HEK293 (cell line): ENCODE results near the gene C2orf76.

Experiments used
- CTCF ChIA-PET: fragments of 350-600 bp; formaldehyde crosslinking; extraction: SDS; loops from one replicate; lab custom pipeline; 2021; ENCODE audit warnings: antibody characterized with exemption; lab: Yijun Ruan, JAX
- POLR2A ChIA-PET: fragments of 300-600 bp; formaldehyde crosslinking; extraction: SDS; loops from one replicate; lab custom pipeline; 2020; ENCODE audit warnings: antibody characterized with exemption, inconsistent platforms; lab: Yijun Ruan, JAX
- H3K27ac ChIP-seq: fragments of 200-500 bp; sonication (Bioruptor generic); 2 replicates; pipeline ENCODE4 v1.5.1; 2014; ENCODE audit warnings: low read depth, low read length, control low read depth, inconsistent platforms; ENCODE audit errors: extremely low read depth
- H3K36me3 ChIP-seq, 2 experiments: fragments of 200-500 bp in 1 of 2; sonication (Bioruptor generic) in 1 of 2; 1 replicate in 1 of 2; 2 replicates in 1 of 2; pipeline ENCODE4 v1.5.1; 2014 to 2017; ENCODE audit warnings: inconsistent platforms in 2 of 2, low read length in 2 of 2; ENCODE audit not compliant: control insufficient read depth in 2 of 2, insufficient read depth in 1 of 2
- H3K4me1 ChIP-seq: fragments of 200-500 bp; sonication (Bioruptor generic); 2 replicates; pipeline ENCODE4 v1.5.1; 2014; ENCODE audit warnings: mild to moderate bottlenecking, low read length, inconsistent platforms; ENCODE audit not compliant: control insufficient read depth, insufficient read depth
- H3K4me3 ChIP-seq: 2 replicates; pipeline ENCODE4 v1.5.1; 2011; ENCODE audit warnings: low read depth, mild to moderate bottlenecking, control low read depth, low read length, moderate library complexity
- H3K9me3 ChIP-seq: fragments of 200-500 bp; sonication (Bioruptor generic); 2 replicates; pipeline ENCODE4 v1.5.1; 2014; ENCODE audit warnings: low read depth, low read length, inconsistent platforms; ENCODE audit not compliant: control insufficient read depth, insufficient read depth
- BCL11A ChIP-seq: fragments of 450-650 bp; formaldehyde crosslinking; IDR thresholded peaks from 2 replicates; pipeline ENCODE4 v1.5.1; 2016; ENCODE audit warnings: low read depth, missing biosample characterization, missing genetic modification characterization
- BCL11B ChIP-seq: fragments of 450-650 bp; formaldehyde crosslinking; IDR thresholded peaks from 2 replicates; pipeline ENCODE4 v1.5.1; 2016; ENCODE audit warnings: low read depth, missing biosample characterization, missing genetic modification characterization
- OSR2 ChIP-seq: fragments of 450-650 bp; formaldehyde crosslinking; IDR thresholded peaks from 2 replicates; pipeline ENCODE4 v1.5.1; 2016; ENCODE audit warnings: missing biosample characterization, missing genetic modification characterization
- RBAK ChIP-seq: fragments of 450-650 bp; formaldehyde crosslinking; IDR thresholded peaks from 2 replicates; pipeline ENCODE4 v1.5.1; 2016; ENCODE audit warnings: missing biosample characterization, missing genetic modification characterization
- SCRT2 ChIP-seq: fragments of 450-650 bp; formaldehyde crosslinking; IDR thresholded peaks from 2 replicates; pipeline ENCODE4 v1.5.1; 2016; ENCODE audit warnings: missing biosample characterization, missing genetic modification characterization
- ZNF19 ChIP-seq: fragments of 450-650 bp; formaldehyde crosslinking; IDR thresholded peaks from 2 replicates; pipeline ENCODE4; 2016; ENCODE audit warnings: missing biosample characterization, missing genetic modification characterization, low read depth
- ZNF596 ChIP-seq: fragments of 450-650 bp; IDR thresholded peaks from 2 replicates; pipeline ENCODE4 v1.5.0; 2018; ENCODE audit warnings: missing biosample characterization, mild to moderate bottlenecking, missing genetic modification characterization, moderate library complexity
- ZNF837 ChIP-seq: fragments of 450-650 bp; formaldehyde crosslinking; IDR thresholded peaks from 2 replicates; pipeline ENCODE4 v1.5.1; 2016; ENCODE audit warnings: missing biosample characterization, missing genetic modification characterization
- TF ChIP-seq, protein P1 (sequence below): fragments of 450-650 bp; formaldehyde crosslinking; IDR thresholded peaks from 2 replicates; pipeline ENCODE4 v1.5.1; 2016; ENCODE audit warnings: missing biosample characterization, missing genetic modification characterization
- TF ChIP-seq, protein P2 (sequence below): fragments of 450-650 bp; formaldehyde crosslinking; IDR thresholded peaks from 2 replicates; pipeline ENCODE4 v1.5.1; 2016; ENCODE audit warnings: missing biosample characterization, missing genetic modification characterization
- TF ChIP-seq, protein P3 (sequence below): fragments of 450-650 bp; formaldehyde crosslinking; IDR thresholded peaks from 2 replicates; pipeline ENCODE4 v1.5.1; 2016; ENCODE audit warnings: missing biosample characterization, missing genetic modification characterization
- TF ChIP-seq, protein P4 (sequence below): fragments of 450-650 bp; formaldehyde crosslinking; IDR thresholded peaks from 2 replicates; pipeline ENCODE4 v1.5.1; 2016; ENCODE audit warnings: missing biosample characterization, missing genetic modification characterization
- TF ChIP-seq, protein P5 (sequence below): fragments of 450-650 bp; formaldehyde crosslinking; IDR thresholded peaks from 2 replicates; pipeline ENCODE4 v1.5.1; 2016; ENCODE audit warnings: missing biosample characterization, missing genetic modification characterization, low read depth
- TF ChIP-seq, protein P6 (sequence below): fragments of 450-650 bp; formaldehyde crosslinking; IDR thresholded peaks from 2 replicates; pipeline ENCODE4; 2016; ENCODE audit warnings: missing biosample characterization, missing genetic modification characterization

The C2orf76 gene

DNA sequence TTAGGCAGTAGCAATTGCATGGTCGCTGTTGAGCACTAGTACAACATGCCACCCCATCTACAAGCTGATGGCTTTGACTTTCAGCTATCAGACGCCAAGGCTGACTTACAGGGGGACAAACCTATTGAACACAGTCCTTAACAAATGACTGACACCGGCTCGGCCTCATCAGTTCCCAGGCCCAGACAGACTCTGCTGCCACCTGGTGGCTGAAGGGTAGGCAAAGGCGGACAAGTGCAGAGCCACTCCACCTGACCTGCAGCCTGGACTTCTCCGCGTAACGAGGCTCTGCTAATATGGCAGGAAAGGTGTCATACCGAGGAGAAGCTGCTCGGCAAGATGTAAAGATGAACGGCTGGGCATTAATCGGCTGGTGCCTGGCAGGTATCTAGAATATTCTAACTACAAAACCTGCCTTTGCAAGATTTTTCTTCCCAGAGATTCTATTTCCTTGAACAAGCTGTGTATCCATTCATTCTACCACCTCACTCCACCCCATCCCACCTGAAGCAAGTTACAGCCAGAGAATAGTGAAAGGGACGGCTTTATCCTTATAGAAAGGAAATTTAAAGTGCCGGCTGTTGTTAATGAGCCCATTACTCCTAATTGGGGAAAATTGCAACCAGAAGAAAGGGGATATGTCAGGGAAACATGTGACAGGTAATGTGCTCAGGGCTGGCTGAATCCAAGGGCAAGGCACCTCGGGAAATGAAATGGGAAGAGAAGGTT lies 75.6 kb downstream of the C2orf76 start (continued):
- TF ChIP-seq, protein P1, sequence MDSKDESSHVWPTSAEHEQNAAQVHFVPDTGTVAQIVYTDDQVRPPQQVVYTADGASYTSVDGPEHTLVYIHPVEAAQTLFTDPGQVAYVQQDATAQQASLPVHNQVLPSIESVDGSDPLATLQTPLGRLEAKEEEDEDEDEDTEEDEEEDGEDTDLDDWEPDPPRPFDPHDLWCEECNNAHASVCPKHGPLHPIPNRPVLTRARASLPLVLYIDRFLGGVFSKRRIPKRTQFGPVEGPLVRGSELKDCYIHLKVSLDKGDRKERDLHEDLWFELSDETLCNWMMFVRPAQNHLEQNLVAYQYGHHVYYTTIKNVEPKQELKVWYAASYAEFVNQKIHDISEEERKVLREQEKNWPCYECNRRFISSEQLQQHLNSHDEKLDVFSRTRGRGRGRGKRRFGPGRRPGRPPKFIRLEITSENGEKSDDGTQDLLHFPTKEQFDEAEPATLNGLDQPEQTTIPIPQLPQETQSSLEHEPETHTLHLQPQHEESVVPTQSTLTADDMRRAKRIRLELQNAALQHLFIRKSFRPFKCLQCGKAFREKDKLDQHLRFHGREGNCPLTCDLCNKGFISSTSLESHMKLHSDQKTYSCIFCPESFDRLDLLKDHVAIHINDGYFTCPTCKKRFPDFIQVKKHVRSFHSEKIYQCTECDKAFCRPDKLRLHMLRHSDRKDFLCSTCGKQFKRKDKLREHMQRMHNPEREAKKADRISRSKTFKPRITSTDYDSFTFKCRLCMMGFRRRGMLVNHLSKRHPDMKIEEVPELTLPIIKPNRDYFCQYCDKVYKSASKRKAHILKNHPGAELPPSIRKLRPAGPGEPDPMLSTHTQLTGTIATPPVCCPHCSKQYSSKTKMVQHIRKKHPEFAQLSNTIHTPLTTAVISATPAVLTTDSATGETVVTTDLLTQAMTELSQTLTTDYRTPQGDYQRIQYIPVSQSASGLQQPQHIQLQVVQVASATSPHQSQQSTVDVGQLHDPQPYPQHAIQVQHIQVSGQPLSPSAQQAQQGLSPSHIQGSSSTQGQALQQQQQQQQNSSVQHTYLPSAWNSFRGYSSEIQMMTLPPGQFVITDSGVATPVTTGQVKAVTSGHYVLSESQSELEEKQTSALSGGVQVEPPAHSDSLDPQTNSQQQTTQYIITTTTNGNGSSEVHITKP, result no peak
- TF ChIP-seq, protein P2, sequence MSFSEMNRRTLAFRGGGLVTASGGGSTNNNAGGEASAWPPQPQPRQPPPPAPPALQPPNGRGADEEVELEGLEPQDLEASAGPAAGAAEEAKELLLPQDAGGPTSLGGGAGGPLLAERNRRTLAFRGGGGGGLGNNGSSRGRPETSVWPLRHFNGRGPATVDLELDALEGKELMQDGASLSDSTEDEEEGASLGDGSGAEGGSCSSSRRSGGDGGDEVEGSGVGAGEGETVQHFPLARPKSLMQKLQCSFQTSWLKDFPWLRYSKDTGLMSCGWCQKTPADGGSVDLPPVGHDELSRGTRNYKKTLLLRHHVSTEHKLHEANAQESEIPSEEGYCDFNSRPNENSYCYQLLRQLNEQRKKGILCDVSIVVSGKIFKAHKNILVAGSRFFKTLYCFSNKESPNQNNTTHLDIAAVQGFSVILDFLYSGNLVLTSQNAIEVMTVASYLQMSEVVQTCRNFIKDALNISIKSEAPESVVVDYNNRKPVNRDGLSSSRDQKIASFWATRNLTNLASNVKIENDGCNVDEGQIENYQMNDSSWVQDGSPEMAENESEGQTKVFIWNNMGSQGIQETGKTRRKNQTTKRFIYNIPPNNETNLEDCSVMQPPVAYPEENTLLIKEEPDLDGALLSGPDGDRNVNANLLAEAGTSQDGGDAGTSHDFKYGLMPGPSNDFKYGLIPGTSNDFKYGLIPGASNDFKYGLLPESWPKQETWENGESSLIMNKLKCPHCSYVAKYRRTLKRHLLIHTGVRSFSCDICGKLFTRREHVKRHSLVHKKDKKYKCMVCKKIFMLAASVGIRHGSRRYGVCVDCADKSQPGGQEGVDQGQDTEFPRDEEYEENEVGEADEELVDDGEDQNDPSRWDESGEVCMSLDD (tag by site-specific recombination), result no peak
- no peak for TF ChIP-seq SCRT2
- no peak for TF ChIP-seq ZNF837
- TF ChIP-seq OSR2 (tag by site-specific recombination), result no peak
- no peak for TF ChIP-seq ZNF596 (tag by site-specific recombination)
- TF ChIP-seq, all 188 proteins: peak for 0

DNA sequence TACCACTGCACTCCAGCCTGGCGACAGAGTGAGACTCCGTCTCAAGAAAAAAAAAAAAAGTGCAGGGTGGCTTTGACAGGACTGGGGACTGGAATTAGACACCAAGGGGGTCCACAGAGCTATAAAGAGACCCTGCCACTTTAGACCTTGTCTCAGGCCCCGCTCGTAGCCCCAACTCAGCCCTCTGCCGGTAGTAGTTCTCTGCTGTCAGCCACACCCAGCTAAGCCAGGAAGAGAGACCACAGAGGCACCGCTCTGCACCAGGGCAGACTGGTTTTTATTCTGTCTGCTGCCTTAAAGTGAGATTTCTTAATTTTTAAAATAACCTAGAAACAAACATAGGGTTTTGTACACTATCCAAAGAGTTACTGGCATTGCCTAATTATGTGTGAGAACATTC lies 77.0 kb downstream of the C2orf76 start:
- ChIA-PET CTCF (interaction anchor here (0.6 to 3.4 kb wide), 5 partner anchors 8 to 1583 kb away, joined by 3 to 33 read pairs (median 5); no protein-coding TSS in a partner anchor), POLR2A (no interaction called here)
- Histone ChIP-seq H3K36me3 (no peaks in the 10 kb centered on the region), H3K9me3 (no peaks in the 10 kb centered on the region), H3K27ac (no peak overlapping the region)
- TF ChIP-seq, protein P3, sequence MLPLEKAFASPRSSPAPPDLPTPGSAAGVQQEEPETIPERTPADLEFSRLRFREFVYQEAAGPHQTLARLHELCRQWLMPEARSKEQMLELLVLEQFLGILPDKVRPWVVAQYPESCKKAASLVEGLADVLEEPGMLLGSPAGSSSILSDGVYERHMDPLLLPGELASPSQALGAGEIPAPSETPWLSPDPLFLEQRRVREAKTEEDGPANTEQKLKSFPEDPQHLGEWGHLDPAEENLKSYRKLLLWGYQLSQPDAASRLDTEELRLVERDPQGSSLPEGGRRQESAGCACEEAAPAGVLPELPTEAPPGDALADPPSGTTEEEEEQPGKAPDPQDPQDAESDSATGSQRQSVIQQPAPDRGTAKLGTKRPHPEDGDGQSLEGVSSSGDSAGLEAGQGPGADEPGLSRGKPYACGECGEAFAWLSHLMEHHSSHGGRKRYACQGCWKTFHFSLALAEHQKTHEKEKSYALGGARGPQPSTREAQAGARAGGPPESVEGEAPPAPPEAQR (tag by site-specific recombination), result no peak
- no peak for TF ChIP-seq ZNF19 (tag by site-specific recombination)
- TF ChIP-seq, protein P4, sequence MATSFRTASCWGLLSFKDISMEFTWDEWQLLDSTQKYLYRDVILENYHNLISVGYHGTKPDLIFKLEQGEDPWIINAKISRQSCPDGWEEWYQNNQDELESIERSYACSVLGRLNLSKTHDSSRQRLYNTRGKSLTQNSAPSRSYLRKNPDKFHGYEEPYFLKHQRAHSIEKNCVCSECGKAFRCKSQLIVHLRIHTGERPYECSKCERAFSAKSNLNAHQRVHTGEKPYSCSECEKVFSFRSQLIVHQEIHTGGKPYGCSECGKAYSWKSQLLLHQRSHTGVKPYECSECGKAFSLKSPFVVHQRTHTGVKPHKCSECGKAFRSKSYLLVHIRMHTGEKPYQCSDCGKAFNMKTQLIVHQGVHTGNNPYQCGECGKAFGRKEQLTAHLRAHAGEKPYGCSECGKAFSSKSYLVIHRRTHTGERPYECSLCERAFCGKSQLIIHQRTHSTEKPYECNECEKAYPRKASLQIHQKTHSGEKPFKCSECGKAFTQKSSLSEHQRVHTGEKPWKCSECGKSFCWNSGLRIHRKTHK, result no peak
- TF ChIP-seq, protein P5, sequence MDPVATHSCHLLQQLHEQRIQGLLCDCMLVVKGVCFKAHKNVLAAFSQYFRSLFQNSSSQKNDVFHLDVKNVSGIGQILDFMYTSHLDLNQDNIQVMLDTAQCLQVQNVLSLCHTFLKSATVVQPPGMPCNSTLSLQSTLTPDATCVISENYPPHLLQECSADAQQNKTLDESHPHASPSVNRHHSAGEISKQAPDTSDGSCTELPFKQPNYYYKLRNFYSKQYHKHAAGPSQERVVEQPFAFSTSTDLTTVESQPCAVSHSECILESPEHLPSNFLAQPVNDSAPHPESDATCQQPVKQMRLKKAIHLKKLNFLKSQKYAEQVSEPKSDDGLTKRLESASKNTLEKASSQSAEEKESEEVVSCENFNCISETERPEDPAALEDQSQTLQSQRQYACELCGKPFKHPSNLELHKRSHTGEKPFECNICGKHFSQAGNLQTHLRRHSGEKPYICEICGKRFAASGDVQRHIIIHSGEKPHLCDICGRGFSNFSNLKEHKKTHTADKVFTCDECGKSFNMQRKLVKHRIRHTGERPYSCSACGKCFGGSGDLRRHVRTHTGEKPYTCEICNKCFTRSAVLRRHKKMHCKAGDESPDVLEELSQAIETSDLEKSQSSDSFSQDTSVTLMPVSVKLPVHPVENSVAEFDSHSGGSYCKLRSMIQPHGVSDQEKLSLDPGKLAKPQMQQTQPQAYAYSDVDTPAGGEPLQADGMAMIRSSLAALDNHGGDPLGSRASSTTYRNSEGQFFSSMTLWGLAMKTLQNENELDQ (tag by site-specific recombination), result no peak
- no peak for TF ChIP-seq BCL11A
- no peak for TF ChIP-seq RBAK (tag by site-specific recombination)
- TF ChIP-seq, protein P6, sequence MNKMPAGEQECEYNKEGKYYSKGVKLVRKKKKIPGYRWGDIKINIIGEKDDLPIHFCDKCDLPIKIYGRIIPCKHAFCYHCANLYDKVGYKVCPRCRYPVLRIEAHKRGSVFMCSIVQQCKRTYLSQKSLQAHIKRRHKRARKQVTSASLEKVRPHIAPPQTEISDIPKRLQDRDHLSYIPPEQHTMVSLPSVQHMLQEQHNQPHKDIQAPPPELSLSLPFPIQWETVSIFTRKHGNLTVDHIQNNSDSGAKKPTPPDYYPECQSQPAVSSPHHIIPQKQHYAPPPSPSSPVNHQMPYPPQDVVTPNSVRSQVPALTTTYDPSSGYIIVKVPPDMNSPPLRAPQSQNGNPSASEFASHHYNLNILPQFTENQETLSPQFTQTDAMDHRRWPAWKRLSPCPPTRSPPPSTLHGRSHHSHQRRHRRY, result no peak
- no peak for TF ChIP-seq BCL11B (tag by site-specific recombination)
- TF ChIP-seq, all 188 proteins: peak for 0
- no peak overlapping the region for H3K4me3 ChIP-seq
- 0 out of 2 replicates have a peak, but pooled peaks cover 3% of the 10 kb centered on the region for H3K4me1 ChIP-seq
